ENCODE measurements around the gene CREB1. TPM values are rescaled to one million over a fixed set of nuclear protein-coding genes. Genes with fewer than 3 reads are reported as not detected.

CREB1 gene
- total RNA-seq, 4 donors from 2014 or later = 41.9 to 56.1 (median 51.9) TPM

GRCh38 chr2:207504513-207505170 lies 25.1 kb upstream of the CREB1 start:
- in situ Hi-C loops (cut with MboI; ENCODE audit: low pct_ligation_motif_present in 1 of 4, low pct_unique_long_range_greater_than_20kb in 1 of 4, low sequenced_read_pairs in 3 of 4) (no loop called here), intact Hi-C loops (cut with DNase I; ENCODE audit: low total_unique reads) (no loop called here)
- DNase-seq = no peak
- Histone ChIP-seq H3K4me3 (no peak overlapping the region), H3K27me3 (no peaks in the 10 kb centered on the region), H3K27ac (peak overlapping the region; percentile 9 to 46 (median 31)), H3K4me1 (peaks cover 0 to 17% (median 7%) of the 10 kb centered on the region in 4 donors), H3K9me3 (no peaks in the 10 kb centered on the region), H3K36me3 (no peaks in the 10 kb centered on the region)
- TF ChIP-seq CTCF (IDR thresholded peaks at IDR 0.05) = no peak
- TF ChIP-seq POLR2AphosphoS5 (IDR thresholded peaks at IDR 0.05) = no peak
- TF ChIP-seq EP300 (IDR thresholded peaks at IDR 0.05; ENCODE audit: low read depth) = no peak
- TF ChIP-seq POLR2A (IDR thresholded peaks at IDR 0.05) = no peak
- 60 to 63% methylated on average over 9 to 11 of the region's 11 CpGs for WGBS, 2 donors (ENCODE audit: low coverage in 1 of 2)

- H3K4me1 ChIP-seq = peaks cover 0 to 17% (median 7%) of the 10 kb centered on the region in 4 donors
- intact Hi-C loops (cut with DNase I; ENCODE audit: low total_unique reads) (no loop called here), in situ Hi-C loops (cut with MboI; ENCODE audit: low pct_ligation_motif_present in 1 of 4, low pct_unique_long_range_greater_than_20kb in 1 of 4, low sequenced_read_pairs in 3 of 4) (no loop called here)
- no peaks in the 10 kb centered on the region for H3K36me3 ChIP-seq
- H3K27me3 ChIP-seq = no peaks in the 10 kb centered on the region
- DNase-seq = no peak
- WGBS, 2 donors (ENCODE audit: low coverage in 1 of 2) = 56% methylated on average over 3 of the region's 3 CpGs
- TF ChIP-seq EP300 (IDR thresholded peaks at IDR 0.05; ENCODE audit: low read depth) (no peak), POLR2A (IDR thresholded peaks at IDR 0.05) (no peak), POLR2AphosphoS5 (IDR thresholded peaks at IDR 0.05) (no peak), CTCF (IDR thresholded peaks at IDR 0.05) (no peak)
- H3K27ac ChIP-seq = peak overlapping the region; percentile 9 to 46 (median 31)
- H3K9me3 ChIP-seq = no peaks in the 10 kb centered on the region
- no peak overlapping the region for H3K4me3 ChIP-seq
Observed at GRCh38 chr2:207505171-207505570, 24.6 kb upstream of the CREB1 start.

- peaks cover 0 to 17% (median 7%) of the 10 kb centered on the region in 4 donors for H3K4me1 ChIP-seq
- H3K27me3 ChIP-seq = no peaks in the 10 kb centered on the region
- DNase-seq = no peak
- no peak for TF ChIP-seq POLR2A (IDR thresholded peaks at IDR 0.05)
- no peak for TF ChIP-seq EP300 (IDR thresholded peaks at IDR 0.05; ENCODE audit: low read depth)
- TF ChIP-seq CTCF (IDR thresholded peaks at IDR 0.05) = no peak
- TF ChIP-seq POLR2AphosphoS5 (IDR thresholded peaks at IDR 0.05) = no peak
- H3K4me3 ChIP-seq = no peak overlapping the region
- no peaks in the 10 kb centered on the region for H3K36me3 ChIP-seq
- intact Hi-C loops (cut with DNase I; ENCODE audit: low total_unique reads) = no loop called here
- H3K9me3 ChIP-seq = no peaks in the 10 kb centered on the region
- 28% methylated on average over 1 of the region's 1 CpG; no CpG with 5 or more reads in 1 of the 2 donors for WGBS, 2 donors (ENCODE audit: low coverage in 1 of 2)
- H3K27ac ChIP-seq = peak overlapping the region in 2 of 4 donors; percentile 26 to 46
- in situ Hi-C loops (cut with MboI; ENCODE audit: low pct_ligation_motif_present in 1 of 4, low pct_unique_long_range_greater_than_20kb in 1 of 4, low sequenced_read_pairs in 3 of 4) = no loop called here
Observed at GRCh38 chr2:207505728-207506127, 24.0 kb upstream of the CREB1 start.

DNA sequence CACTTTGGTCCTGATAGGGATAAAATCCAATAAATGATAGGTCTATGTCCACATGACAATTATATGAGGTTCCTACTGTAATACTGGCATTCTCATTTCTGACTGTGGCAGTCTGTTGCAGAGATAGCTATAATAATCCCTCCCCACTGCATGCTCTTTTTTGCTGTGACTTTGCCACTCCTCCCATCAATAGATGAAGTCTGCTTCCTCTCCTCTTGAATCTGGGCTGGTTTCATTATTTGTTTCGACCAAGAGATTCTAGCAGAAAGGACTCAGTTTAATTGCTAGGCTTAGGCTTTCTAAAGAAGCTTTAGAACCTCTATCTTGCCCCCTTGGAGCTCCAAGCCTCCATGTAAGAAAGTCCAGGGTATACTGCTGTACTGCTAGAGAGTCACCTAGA lies 23.3 kb upstream of the CREB1 start:
- in situ Hi-C loops (cut with MboI; ENCODE audit: low pct_ligation_motif_present in 1 of 4, low pct_unique_long_range_greater_than_20kb in 1 of 4, low sequenced_read_pairs in 3 of 4) (no loop called here), intact Hi-C loops (cut with DNase I; ENCODE audit: low total_unique reads) (no loop called here)
- Histone ChIP-seq H3K36me3 (no peaks in the 10 kb centered on the region), H3K4me1 (peaks cover 0 to 17% (median 7%) of the 10 kb centered on the region in 4 donors), H3K9me3 (no peaks in the 10 kb centered on the region), H3K4me3 (no peak overlapping the region), H3K27ac (no peak overlapping the region), H3K27me3 (no peaks in the 10 kb centered on the region)
- TF ChIP-seq CTCF (IDR thresholded peaks at IDR 0.05) (no peak), POLR2A (IDR thresholded peaks at IDR 0.05) (no peak), EP300 (IDR thresholded peaks at IDR 0.05; ENCODE audit: low read depth) (no peak), POLR2AphosphoS5 (IDR thresholded peaks at IDR 0.05) (no peak)
- no peak for DNase-seq
- 79 to 100% methylated on average over 1 of the region's 1 CpG for WGBS, 2 donors (ENCODE audit: low coverage in 1 of 2)
